Measurements from ENCODE around the gene DBN1.
A peak's percentile ranks its signal among the peaks of the same experiment; 100 is the strongest.

The DBN1 gene

DNA sequence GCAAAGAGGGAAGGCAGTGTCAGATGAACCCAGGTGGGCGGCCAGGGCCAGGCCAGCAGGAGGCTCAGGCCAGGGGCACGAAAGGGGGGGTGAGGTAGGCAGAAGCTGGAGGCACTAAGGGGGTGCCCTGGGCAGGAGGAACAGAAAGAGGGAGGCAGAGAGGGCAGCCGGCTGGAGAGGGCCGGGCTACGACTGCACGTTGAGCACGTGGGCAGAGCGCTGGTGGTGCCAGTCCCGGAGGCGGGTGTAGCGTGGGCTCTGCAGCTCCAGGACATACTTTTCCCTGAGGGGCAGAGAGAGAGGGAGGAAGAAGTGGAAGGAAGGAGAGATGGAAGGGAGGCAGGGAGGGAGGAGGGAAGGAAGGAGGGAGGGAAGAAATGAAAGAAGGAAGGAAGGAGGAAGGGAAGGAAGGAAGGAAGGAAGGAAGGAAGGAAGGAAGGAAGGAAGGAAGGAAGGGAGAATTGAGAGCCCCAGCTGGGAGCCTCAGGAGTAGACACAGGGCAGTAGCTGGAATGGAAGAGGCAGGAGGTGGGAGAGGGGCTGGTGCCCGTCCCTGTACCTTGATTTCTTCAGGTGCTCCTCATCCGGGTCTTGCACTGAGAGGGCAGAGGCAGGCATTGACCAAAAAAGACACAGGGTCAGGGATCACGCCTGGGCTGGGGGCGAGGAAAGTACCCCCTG, 17.0 kb upstream of the DBN1 start:
- no peak overlapping the region for H3K4me2 ChIP-seq (ENCODE audit: insufficient read depth, low read length, poor library complexity, severe bottlenecking)
- no peaks in the 10 kb centered on the region for H3K9me3 ChIP-seq (replicated peaks in 1 of 2; ENCODE audit: control insufficient read depth in 2 of 2, insufficient read depth in 1 of 2, low read depth in 1 of 2, low read length in 2 of 2)
- no peak overlapping the region for H4K91ac ChIP-seq (ENCODE audit: low read depth, low read length, poor library complexity)
- H3K4me1 ChIP-seq (ENCODE audit: control insufficient read depth in 2 of 2, insufficient read depth in 1 of 2, low read depth in 1 of 2, low read length in 2 of 2), result peaks cover 11 to 22% of the 10 kb centered on the region in 2 donors
- H2BK120ac ChIP-seq (ENCODE audit: low read depth, low read length), result no peak overlapping the region
- peak overlapping the region; percentile 88 for H2BK5ac ChIP-seq (ENCODE audit: low read length)
- peak overlapping the region; percentile 49 for H3K23ac ChIP-seq (ENCODE audit: low read depth, low read length, poor library complexity)
- no peak for DNase-seq (ENCODE audit: low spot score)
- H2BK12ac ChIP-seq (ENCODE audit: low read length), result peak overlapping the region; percentile 26
- peak overlapping the region; percentile 47 for H3K14ac ChIP-seq (ENCODE audit: low read length)
- no peak overlapping the region for H2BK15ac ChIP-seq (ENCODE audit: low read length)
- no peaks in the 10 kb centered on the region for H3K27me3 ChIP-seq (ENCODE audit: control insufficient read depth in 3 of 3, insufficient read depth in 3 of 3, low read depth in 1 of 3, low read length in 3 of 3)
- H3K27ac ChIP-seq (replicated peaks; ENCODE audit: low read length), result no peak overlapping the region
- H3K4me3 ChIP-seq (ENCODE audit: low read length in 2 of 2), result peak overlapping the region in 1 of 2 donors; percentile 38
- H2AFZ ChIP-seq (ENCODE audit: low read length), result no peak overlapping the region
- peaks cover 63 to 95% of the 10 kb centered on the region in 2 donors for H3K36me3 ChIP-seq (replicated peaks in 1 of 2; ENCODE audit: control insufficient read depth in 2 of 2, insufficient read depth in 2 of 2, low read length in 2 of 2)
- no peak overlapping the region for H3K4ac ChIP-seq (ENCODE audit: low read length)
- no peak overlapping the region for H4K8ac ChIP-seq (ENCODE audit: low read depth, low read length)
- WGBS, 2 donors (ENCODE audit: extremely low coverage in 2 of 2, insufficient read length in 2 of 2, insufficient replicate concordance in 1 of 2), result no CpG with 5 or more reads among the region's 15 CpGs
- H3K9ac ChIP-seq (ENCODE audit: low read depth, low read length, poor library complexity), result no peak overlapping the region
- peak overlapping the region; percentile 36 for H3K18ac ChIP-seq (ENCODE audit: low read length)
- peak overlapping the region; percentile 40 for H2AK5ac ChIP-seq (ENCODE audit: low read depth, low read length)
- H3K79me1 ChIP-seq (ENCODE audit: low read depth, low read length), result peaks cover 26% of the 10 kb centered on the region

DNA sequence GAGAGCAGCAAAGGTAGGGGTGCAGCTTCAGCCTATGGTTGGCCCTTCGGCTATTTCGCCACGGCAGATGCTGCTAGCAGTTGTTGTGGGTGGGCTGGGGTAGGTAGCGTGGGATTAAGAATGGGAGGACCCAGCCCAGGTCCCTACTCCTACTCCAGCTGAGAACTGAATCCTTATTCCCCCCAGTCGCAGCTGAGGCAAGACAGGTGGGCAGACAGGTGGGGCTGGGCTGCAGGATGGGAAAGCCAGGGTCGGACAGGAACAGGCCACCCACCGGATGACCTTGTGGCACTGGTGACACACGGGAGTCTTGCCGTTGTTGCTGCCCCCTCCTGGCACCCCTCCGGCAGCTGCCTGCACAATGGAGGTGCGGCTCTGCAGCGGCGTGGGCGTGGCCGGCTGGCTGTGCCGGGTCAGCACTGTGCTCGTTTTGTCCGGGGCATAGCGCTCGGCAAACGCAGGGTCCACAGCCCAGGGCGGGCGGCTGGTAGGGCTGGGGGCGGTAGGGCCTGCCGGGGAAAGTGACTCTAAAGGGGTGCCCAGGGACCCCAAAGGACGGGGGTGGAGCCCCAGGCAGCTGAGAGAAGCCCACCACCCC, 15.8 kb upstream of the DBN1 start:
- Histone ChIP-seq H3K79me1 (ENCODE audit: low read depth, low read length) (peaks cover 30% of the 10 kb centered on the region), H4K8ac (ENCODE audit: low read depth, low read length) (no peak overlapping the region), H3K27ac (replicated peaks; ENCODE audit: low read length) (no peak overlapping the region), H3K27me3 (ENCODE audit: control insufficient read depth in 3 of 3, insufficient read depth in 3 of 3, low read depth in 1 of 3, low read length in 3 of 3) (no peaks in the 10 kb centered on the region), H3K4me2 (ENCODE audit: insufficient read depth, low read length, poor library complexity, severe bottlenecking) (no peak overlapping the region), H2AK5ac (ENCODE audit: low read depth, low read length) (no peak overlapping the region), H3K4me3 (ENCODE audit: low read length in 2 of 2) (no peak overlapping the region), H2BK12ac (ENCODE audit: low read length) (no peak overlapping the region), H2BK120ac (ENCODE audit: low read depth, low read length) (no peak overlapping the region), H3K9ac (ENCODE audit: low read depth, low read length, poor library complexity) (no peak overlapping the region), H3K14ac (ENCODE audit: low read length) (no peak overlapping the region), H4K91ac (ENCODE audit: low read depth, low read length, poor library complexity) (no peak overlapping the region), H3K18ac (ENCODE audit: low read length) (no peak overlapping the region), H3K9me3 (replicated peaks in 1 of 2; ENCODE audit: control insufficient read depth in 2 of 2, insufficient read depth in 1 of 2, low read depth in 1 of 2, low read length in 2 of 2) (peaks cover 0 to 2% of the 10 kb centered on the region in 2 donors), H2AFZ (ENCODE audit: low read length) (no peak overlapping the region), H2BK15ac (ENCODE audit: low read length) (no peak overlapping the region), H3K23ac (ENCODE audit: low read depth, low read length, poor library complexity) (no peak overlapping the region), H3K4me1 (ENCODE audit: control insufficient read depth in 2 of 2, insufficient read depth in 1 of 2, low read depth in 1 of 2, low read length in 2 of 2) (peaks cover 0 to 11% of the 10 kb centered on the region in 2 donors), H3K36me3 (replicated peaks in 1 of 2; ENCODE audit: control insufficient read depth in 2 of 2, insufficient read depth in 2 of 2, low read length in 2 of 2) (peaks cover 75 to 95% of the 10 kb centered on the region in 2 donors), H3K4ac (ENCODE audit: low read length) (no peak overlapping the region), H2BK5ac (ENCODE audit: low read length) (no peak overlapping the region)
- DNase-seq (ENCODE audit: low spot score), result no peak
- no CpG with 5 or more reads among the region's 26 CpGs for WGBS, 2 donors (ENCODE audit: extremely low coverage in 2 of 2, insufficient read length in 2 of 2, insufficient replicate concordance in 1 of 2)

DNA sequence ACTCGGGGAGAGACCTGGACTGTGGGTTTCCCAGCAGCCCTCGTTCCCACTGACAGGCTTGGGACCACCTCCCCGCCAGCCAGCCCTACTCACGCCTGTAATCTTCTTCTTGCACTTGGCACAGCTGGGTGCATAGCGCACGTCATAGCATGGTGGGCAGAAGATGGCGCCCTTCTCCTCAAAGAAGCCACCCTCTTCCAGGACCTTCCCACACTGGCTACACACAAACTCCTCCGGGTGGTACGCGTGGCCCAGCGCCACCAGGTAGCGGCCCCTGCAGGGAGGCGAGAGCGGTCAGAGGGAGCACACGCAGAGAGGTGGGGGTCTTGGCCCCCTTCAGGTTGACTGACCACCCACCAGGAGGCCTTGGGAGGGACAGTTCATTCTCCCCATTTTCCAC, 14.5 kb upstream of the DBN1 start:
- H3K18ac ChIP-seq (ENCODE audit: low read length), result no peak overlapping the region
- H3K9me3 ChIP-seq (replicated peaks in 1 of 2; ENCODE audit: control insufficient read depth in 2 of 2, insufficient read depth in 1 of 2, low read depth in 1 of 2, low read length in 2 of 2), result peaks cover 0 to 2% of the 10 kb centered on the region in 2 donors
- H3K23ac ChIP-seq (ENCODE audit: low read depth, low read length, poor library complexity), result no peak overlapping the region
- peaks cover 78 to 95% of the 10 kb centered on the region in 2 donors for H3K36me3 ChIP-seq (replicated peaks in 1 of 2; ENCODE audit: control insufficient read depth in 2 of 2, insufficient read depth in 2 of 2, low read length in 2 of 2)
- H3K79me1 ChIP-seq (ENCODE audit: low read depth, low read length), result peaks cover 28% of the 10 kb centered on the region
- no peak overlapping the region for H4K8ac ChIP-seq (ENCODE audit: low read depth, low read length)
- peak overlapping the region; percentile 77 for H4K91ac ChIP-seq (ENCODE audit: low read depth, low read length, poor library complexity)
- no CpG with 5 or more reads among the region's 15 CpGs for WGBS, 2 donors (ENCODE audit: extremely low coverage in 2 of 2, insufficient read length in 2 of 2, insufficient replicate concordance in 1 of 2)
- no peak overlapping the region for H3K27ac ChIP-seq (replicated peaks; ENCODE audit: low read length)
- no peak overlapping the region for H3K9ac ChIP-seq (ENCODE audit: low read depth, low read length, poor library complexity)
- H2BK15ac ChIP-seq (ENCODE audit: low read length), result no peak overlapping the region
- no peaks in the 10 kb centered on the region for H3K27me3 ChIP-seq (ENCODE audit: control insufficient read depth in 3 of 3, insufficient read depth in 3 of 3, low read depth in 1 of 3, low read length in 3 of 3)
- H2BK120ac ChIP-seq (ENCODE audit: low read depth, low read length), result no peak overlapping the region
- no peak overlapping the region for H3K4me3 ChIP-seq (ENCODE audit: low read length in 2 of 2)
- H2BK5ac ChIP-seq (ENCODE audit: low read length), result no peak overlapping the region
- no peak overlapping the region for H2AK5ac ChIP-seq (ENCODE audit: low read depth, low read length)
- DNase-seq (ENCODE audit: low spot score), result no peak
- no peak overlapping the region for H3K14ac ChIP-seq (ENCODE audit: low read length)
- no peak overlapping the region for H2BK12ac ChIP-seq (ENCODE audit: low read length)
- no peak overlapping the region for H2AFZ ChIP-seq (ENCODE audit: low read length)
- peaks cover 0 to 7% of the 10 kb centered on the region in 2 donors for H3K4me1 ChIP-seq (ENCODE audit: control insufficient read depth in 2 of 2, insufficient read depth in 1 of 2, low read depth in 1 of 2, low read length in 2 of 2)
- H3K4me2 ChIP-seq (ENCODE audit: insufficient read depth, low read length, poor library complexity, severe bottlenecking), result no peak overlapping the region
- no peak overlapping the region for H3K4ac ChIP-seq (ENCODE audit: low read length)

DNA sequence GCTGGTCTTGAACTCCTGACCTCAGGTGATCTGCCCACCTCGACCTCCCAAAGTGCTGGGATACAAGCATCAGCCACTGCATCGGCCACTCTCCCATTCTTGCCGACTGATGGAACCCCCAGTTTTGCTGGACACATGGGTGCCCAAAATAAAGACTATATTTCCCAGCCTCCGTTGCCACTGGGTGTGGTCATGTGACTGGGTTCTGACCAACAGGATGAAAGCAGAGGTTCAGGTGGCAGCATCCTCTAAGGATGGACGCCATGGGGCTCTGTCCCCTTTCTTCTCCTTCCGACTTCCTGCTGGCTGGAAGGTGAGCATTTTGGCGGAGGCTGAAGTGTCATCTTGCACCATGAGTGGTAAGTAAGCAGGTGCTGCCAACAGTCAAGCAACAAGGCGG, 13.7 kb upstream of the DBN1 start:
- no peak overlapping the region for H3K4ac ChIP-seq (ENCODE audit: low read length)
- no peak overlapping the region for H3K23ac ChIP-seq (ENCODE audit: low read depth, low read length, poor library complexity)
- no peak overlapping the region for H3K14ac ChIP-seq (ENCODE audit: low read length)
- H3K4me3 ChIP-seq (ENCODE audit: low read length in 2 of 2), result no peak overlapping the region
- no peak overlapping the region for H4K8ac ChIP-seq (ENCODE audit: low read depth, low read length)
- H3K4me2 ChIP-seq (ENCODE audit: insufficient read depth, low read length, poor library complexity, severe bottlenecking), result no peak overlapping the region
- no peak overlapping the region for H2BK120ac ChIP-seq (ENCODE audit: low read depth, low read length)
- H3K9me3 ChIP-seq (replicated peaks in 1 of 2; ENCODE audit: control insufficient read depth in 2 of 2, insufficient read depth in 1 of 2, low read depth in 1 of 2, low read length in 2 of 2), result peaks cover 0 to 2% of the 10 kb centered on the region in 2 donors
- no peak overlapping the region for H2BK5ac ChIP-seq (ENCODE audit: low read length)
- WGBS, 2 donors (ENCODE audit: extremely low coverage in 2 of 2, insufficient read length in 2 of 2, insufficient replicate concordance in 1 of 2), result no CpG with 5 or more reads among the region's 8 CpGs
- H3K79me1 ChIP-seq (ENCODE audit: low read depth, low read length), result peaks cover 25% of the 10 kb centered on the region
- H3K4me1 ChIP-seq (ENCODE audit: control insufficient read depth in 2 of 2, insufficient read depth in 1 of 2, low read depth in 1 of 2, low read length in 2 of 2), result peaks cover 0 to 5% of the 10 kb centered on the region in 2 donors
- no peak overlapping the region for H2BK15ac ChIP-seq (ENCODE audit: low read length)
- H3K9ac ChIP-seq (ENCODE audit: low read depth, low read length, poor library complexity), result no peak overlapping the region
- H3K27me3 ChIP-seq (ENCODE audit: control insufficient read depth in 3 of 3, insufficient read depth in 3 of 3, low read depth in 1 of 3, low read length in 3 of 3), result no peaks in the 10 kb centered on the region
- peaks cover 72 to 95% of the 10 kb centered on the region in 2 donors for H3K36me3 ChIP-seq (replicated peaks in 1 of 2; ENCODE audit: control insufficient read depth in 2 of 2, insufficient read depth in 2 of 2, low read length in 2 of 2)
- no peak overlapping the region for H4K91ac ChIP-seq (ENCODE audit: low read depth, low read length, poor library complexity)
- H2BK12ac ChIP-seq (ENCODE audit: low read length), result no peak overlapping the region
- no peak overlapping the region for H2AK5ac ChIP-seq (ENCODE audit: low read depth, low read length)
- H2AFZ ChIP-seq (ENCODE audit: low read length), result no peak overlapping the region
- H3K18ac ChIP-seq (ENCODE audit: low read length), result no peak overlapping the region
- no peak overlapping the region for H3K27ac ChIP-seq (replicated peaks; ENCODE audit: low read length)
- no peak for DNase-seq (ENCODE audit: low spot score)
